PC-9 (cell line): ENCODE measurements around the gene CYTH3. TPM values are rescaled to one million over a fixed set of nuclear protein-coding genes. Genes with fewer than 3 reads are reported as not detected.
"Not testable (repeated sequence)": the region's sequence is repeated elsewhere in the genome, so short reads cannot be mapped to it uniquely, and the experiment has no call there.

Experiments used
- BruUV-seq: library from RNA; stranded (reverse); fragments of 400-500 nt; replicated peaks from 2 replicates; lab custom pipeline; 2021; lab: Mats Ljungman, UMichigan
- CTCF ChIA-PET: fragments of 300-600 bp; sonication (Branson Sonifier 250); formaldehyde crosslinking; loops from one replicate; lab custom pipeline; 2022; ENCODE audit warnings: antibody characterized with exemption; lab: Charles Lee
- POLR2A ChIA-PET: fragments of 300-600 bp; sonication (Branson Sonifier 250); formaldehyde crosslinking; loops from one replicate; lab custom pipeline; 2022; ENCODE audit warnings: antibody characterized with exemption; ENCODE audit not compliant: unreplicated experiment; lab: Charles Lee
- DNase-seq, 2 experiments: peaks; one replicate each; pipeline versions ENCODE4 v3.0.0 to v3.0.0-alpha.2; 2015 to 2022; ENCODE audit warnings: mixed read lengths in 1 of 2
- H2AFZ ChIP-seq: fragments of 200-600 bp; sonication (generic); 2 replicates; pipeline ENCODE4 v1.8.1; 2017; ENCODE audit warnings: antibody characterized with exemption
- H3F3A ChIP-seq: fragments of 200-600 bp; sonication (generic); 2 replicates; pipeline ENCODE4 v1.8.1; 2017; ENCODE audit warnings: antibody characterized with exemption, mild to moderate bottlenecking, low read depth; ENCODE audit not compliant: insufficient read depth
- H3K27ac ChIP-seq: fragments of 200-600 bp; sonication (generic); 2 replicates; pipeline ENCODE4 v1.6.1; 2016; ENCODE audit warnings: mixed run types
- H3K27me3 ChIP-seq: fragments of 200-600 bp; sonication (generic); 2 replicates; pipeline ENCODE4 v1.6.1; 2016; ENCODE audit warnings: low read depth, mixed run types; ENCODE audit not compliant: insufficient read depth
- H3K36me3 ChIP-seq: fragments of 200-600 bp; sonication (generic); 2 replicates; pipeline ENCODE4 v1.6.1; 2016; ENCODE audit warnings: low read depth, mixed run types
- H3K4me1 ChIP-seq: fragments of 200-600 bp; sonication (generic); replicated peaks from 2 replicates; pipeline ENCODE4 v1.6.1; 2016; ENCODE audit warnings: mixed run types; ENCODE audit not compliant: insufficient read depth
- H3K4me2 ChIP-seq: fragments of 200-600 bp; sonication (generic); 2 replicates; pipeline ENCODE4 v1.6.1; 2017; ENCODE audit warnings: mixed run types
- H3K4me3 ChIP-seq: fragments of 200-600 bp; sonication (generic); 2 replicates; pipeline ENCODE4 v1.6.1; 2016; ENCODE audit warnings: mixed run types
- H3K79me2 ChIP-seq: fragments of 200-600 bp; sonication (generic); 2 replicates; pipeline ENCODE4 v1.6.1; 2017; ENCODE audit warnings: low read depth, mixed run types
- H3K9me2 ChIP-seq: fragments of 200-600 bp; sonication (generic); 2 replicates; pipeline ENCODE4 v1.8.1; 2017; ENCODE audit warnings: mild to moderate bottlenecking; ENCODE audit not compliant: insufficient read depth
- H3K9me3 ChIP-seq: fragments of 200-600 bp; sonication (generic); 2 replicates; pipeline ENCODE4 v1.8.1; 2016; ENCODE audit warnings: low read depth; ENCODE audit not compliant: insufficient read depth
- H4K20me1 ChIP-seq: fragments of 200-600 bp; sonication (generic); 2 replicates; pipeline ENCODE4 v1.8.1; 2017; ENCODE audit not compliant: insufficient read depth
- CTCF ChIP-seq: fragments of 200-600 bp; sonication (generic); conservative IDR thresholded peaks from 2 replicates; pipeline ENCODE4 v1.6.1; 2017; ENCODE audit warnings: mixed run types, antibody characterized with exemption, mild to moderate bottlenecking, moderate library complexity
- EZH2 ChIP-seq: fragments of 200-600 bp; sonication (generic); IDR thresholded peaks from 2 replicates; pipeline ENCODE4 v1.8.0; 2017; ENCODE audit warnings: antibody characterized with exemption, low read depth
- intact Hi-C: fragments of 100-400 bp; cut with micrococcal nuclease; formaldehyde crosslinking; loops from one replicate; pipeline ENCODE4 v1.10.0; 2022; ENCODE audit not compliant: unreplicated experiment
- total RNA-seq: library from RNA; stranded (reverse); gene quantifications from 2 replicates; pipeline ENCODE4 v1.2.3, GENCODE V29; 2021

CYTH3 gene
- total RNA-seq, 1 experiment from 2014 or later, result 84.4 TPM

- Histone ChIP-seq H3K27me3 (no peaks in the 10 kb centered on the region), H3K4me2 (no peak overlapping the region), H3K36me3 (no peaks in the 10 kb centered on the region), H3K27ac (peak overlapping the region; percentile 75), H3K9me3 (0 out of 2 replicates have a peak, but pooled peaks cover 2% of the 10 kb centered on the region), H4K20me1 (no peaks in the 10 kb centered on the region), H2AFZ (no peak overlapping the region), H3K9me2 (no peaks in the 10 kb centered on the region), H3F3A (peaks cover 42% of the 10 kb centered on the region), H3K79me2 (no peaks in the 10 kb centered on the region), H3K4me1 (peaks cover 36% of the 10 kb centered on the region), H3K4me3 (no peak overlapping the region)
- DNase-seq, result no peak
- ChIA-PET CTCF (no interaction called here), POLR2A (interaction anchor here (1.3 kb wide), 1 partner anchor 22 kb away, joined by 11 read pairs; no protein-coding TSS in a partner anchor)
- no TSS peak for BruUV-seq
- TF ChIP-seq EZH2 (no peak), CTCF (no peak)
- intact Hi-C loops, result no loop called here
Measured at GRCh38 chr7:6305330-6305729, 32.9 kb upstream of the CYTH3 start.

- H2AFZ ChIP-seq, H3K79me2 ChIP-seq, H3K9me3 ChIP-seq, BruUV-seq, H3K27ac ChIP-seq, H3K27me3 ChIP-seq, DNase-seq, H3K36me3 ChIP-seq, H3K9me2 ChIP-seq, H3K4me2 ChIP-seq, intact Hi-C loops, H3K4me3 ChIP-seq, CTCF ChIA-PET, H4K20me1 ChIP-seq: not testable (repeated sequence)
- POLR2A ChIA-PET, result interaction anchor here (1.1 kb wide), 1 partner anchor 11 kb away, joined by 19 read pairs; no protein-coding TSS in a partner anchor
- peaks cover 20% of the 10 kb centered on the region; the same call in 1 of the 2 replicates for H3F3A ChIP-seq
- peaks cover 10% of the 10 kb centered on the region for H3K4me1 ChIP-seq
Measured at GRCh38 chr7:6301446-6301845, 29.0 kb upstream of the CYTH3 start.

GRCh38 chr7:6299774-6300173, 27.4 kb upstream of the CYTH3 start:
- no peaks in the 10 kb centered on the region for H3K9me3 ChIP-seq
- H3K27me3 ChIP-seq, result no peaks in the 10 kb centered on the region
- no peak for DNase-seq
- ChIA-PET CTCF (interaction anchor here (1.3 kb wide), 1 partner anchor 9 kb away, joined by 3 read pairs; no protein-coding TSS in a partner anchor), POLR2A (interaction anchor here (0.6 kb wide), 3 partner anchors 17 to 726 kb away, joined by 3 to 11 read pairs (median 7); partner anchors contain the start of gene RNF216)
- H3K79me2 ChIP-seq, result no peaks in the 10 kb centered on the region
- H2AFZ ChIP-seq, result no peak overlapping the region
- H3K9me2 ChIP-seq, result no peaks in the 10 kb centered on the region
- H4K20me1 ChIP-seq, result no peaks in the 10 kb centered on the region
- no TSS peak for BruUV-seq
- H3K4me2 ChIP-seq, result no peak overlapping the region
- intact Hi-C loops, result no loop called here
- H3K27ac ChIP-seq, result no peak overlapping the region
- no peak for TF ChIP-seq CTCF
- TF ChIP-seq EZH2, result no peak
- H3K4me1 ChIP-seq, result no peaks in the 10 kb centered on the region
- H3K36me3 ChIP-seq, result no peaks in the 10 kb centered on the region
- peaks cover 5% of the 10 kb centered on the region; the same call in 1 of the 2 replicates for H3F3A ChIP-seq
- no peak overlapping the region for H3K4me3 ChIP-seq

GRCh38 chr7:6294839-6295238, 22.4 kb upstream of the CYTH3 start:
- CTCF ChIA-PET, result interaction anchor here (0.5 to 0.6 kb wide), 2 partner anchors 12 to 85 kb away, joined by 3 to 9 read pairs; no protein-coding TSS in a partner anchor

More at GRCh38 chr7:6294839-6295238, 22.4 kb upstream of the CYTH3 start:
- POLR2A ChIA-PET, result no interaction called here
- peaks cover 12% of the 10 kb centered on the region for H3K4me1 ChIP-seq
- no peak overlapping the region for H3K4me2 ChIP-seq
- H2AFZ ChIP-seq, result no peak overlapping the region
- no peaks in the 10 kb centered on the region for H3K27me3 ChIP-seq
- no peaks in the 10 kb centered on the region for H3K9me2 ChIP-seq
- no peaks in the 10 kb centered on the region for H4K20me1 ChIP-seq
- no peaks in the 10 kb centered on the region for H3K9me3 ChIP-seq
- no peaks in the 10 kb centered on the region for H3K36me3 ChIP-seq
- no peaks in the 10 kb centered on the region for H3K79me2 ChIP-seq
- H3F3A ChIP-seq, result peaks cover 11% of the 10 kb centered on the region
- no peak for TF ChIP-seq EZH2
- TF ChIP-seq CTCF, result no peak
- no TSS peak for BruUV-seq
- DNase-seq, result no peak
- no peak overlapping the region for H3K27ac ChIP-seq
- intact Hi-C loops, result no loop called here
- H3K4me3 ChIP-seq, result no peak overlapping the region
